Measurements from ENCODE around the gene GNAQ. TPM values are rescaled to one million over a fixed set of nuclear protein-coding genes. Genes with fewer than 3 reads are reported as not detected.

GNAQ gene
- total RNA-seq, 2 donors from 2014 or later: 46.0 to 58.8 TPM

DNA sequence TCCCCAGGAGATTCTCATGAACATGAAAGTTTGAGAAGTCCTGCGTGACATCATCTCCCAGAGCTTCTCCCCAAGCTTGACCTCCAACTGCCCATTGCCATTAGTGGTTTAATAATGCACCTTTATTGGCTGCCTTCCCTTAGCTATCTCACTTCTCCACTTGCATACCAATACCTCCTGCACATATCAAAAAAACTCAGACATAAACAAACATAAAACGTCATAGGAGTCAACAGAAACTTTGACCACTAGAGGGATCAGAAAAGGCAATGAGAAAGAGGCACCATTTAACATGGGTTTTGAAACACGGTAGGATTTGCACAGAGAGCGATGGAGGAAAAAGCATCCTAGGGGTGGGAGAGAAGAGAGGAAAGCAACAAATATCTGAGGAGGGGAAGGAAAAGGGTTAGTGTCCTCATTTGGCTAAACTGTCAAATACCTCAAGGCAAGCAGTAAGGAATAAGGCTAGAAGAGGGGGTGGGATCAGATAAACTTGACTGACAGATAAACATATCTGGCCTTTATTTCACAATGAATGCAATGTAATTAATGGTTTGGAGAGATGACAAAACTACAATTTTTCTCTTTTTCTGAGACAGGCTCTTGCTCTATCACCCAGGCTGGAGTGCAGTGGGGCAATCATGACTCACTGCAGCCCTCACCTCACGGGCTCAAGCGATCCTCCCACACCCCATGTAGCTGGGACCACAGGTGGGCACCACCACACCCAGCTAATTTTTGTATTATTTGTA lies 27.0 kb downstream of the GNAQ start:
- DNase-seq (ENCODE audit: low spot score) (no peak), ATAC-seq (ENCODE audit: insufficient number of reproducible peaks, low FRiP score, low read depth) (no peak)
- no peak overlapping the region for H3K4me3 ChIP-seq
- peaks cover 28 to 53% of the 10 kb centered on the region in 2 donors for H3K4me1 ChIP-seq (ENCODE audit: control insufficient read depth in 1 of 2, low read depth in 2 of 2)
- TF ChIP-seq, protein P1, sequence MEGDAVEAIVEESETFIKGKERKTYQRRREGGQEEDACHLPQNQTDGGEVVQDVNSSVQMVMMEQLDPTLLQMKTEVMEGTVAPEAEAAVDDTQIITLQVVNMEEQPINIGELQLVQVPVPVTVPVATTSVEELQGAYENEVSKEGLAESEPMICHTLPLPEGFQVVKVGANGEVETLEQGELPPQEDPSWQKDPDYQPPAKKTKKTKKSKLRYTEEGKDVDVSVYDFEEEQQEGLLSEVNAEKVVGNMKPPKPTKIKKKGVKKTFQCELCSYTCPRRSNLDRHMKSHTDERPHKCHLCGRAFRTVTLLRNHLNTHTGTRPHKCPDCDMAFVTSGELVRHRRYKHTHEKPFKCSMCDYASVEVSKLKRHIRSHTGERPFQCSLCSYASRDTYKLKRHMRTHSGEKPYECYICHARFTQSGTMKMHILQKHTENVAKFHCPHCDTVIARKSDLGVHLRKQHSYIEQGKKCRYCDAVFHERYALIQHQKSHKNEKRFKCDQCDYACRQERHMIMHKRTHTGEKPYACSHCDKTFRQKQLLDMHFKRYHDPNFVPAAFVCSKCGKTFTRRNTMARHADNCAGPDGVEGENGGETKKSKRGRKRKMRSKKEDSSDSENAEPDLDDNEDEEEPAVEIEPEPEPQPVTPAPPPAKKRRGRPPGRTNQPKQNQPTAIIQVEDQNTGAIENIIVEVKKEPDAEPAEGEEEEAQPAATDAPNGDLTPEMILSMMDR (IDR thresholded peaks at IDR 0.05): peak; percentile 16
- no peak overlapping the region for H3K27ac ChIP-seq
- no peaks in the 10 kb centered on the region for H3K27me3 ChIP-seq (replicated peaks; ENCODE audit: insufficient read depth)
- H3K9me3 ChIP-seq: no peaks in the 10 kb centered on the region
- no peaks in the 10 kb centered on the region for H3K36me3 ChIP-seq

DNA sequence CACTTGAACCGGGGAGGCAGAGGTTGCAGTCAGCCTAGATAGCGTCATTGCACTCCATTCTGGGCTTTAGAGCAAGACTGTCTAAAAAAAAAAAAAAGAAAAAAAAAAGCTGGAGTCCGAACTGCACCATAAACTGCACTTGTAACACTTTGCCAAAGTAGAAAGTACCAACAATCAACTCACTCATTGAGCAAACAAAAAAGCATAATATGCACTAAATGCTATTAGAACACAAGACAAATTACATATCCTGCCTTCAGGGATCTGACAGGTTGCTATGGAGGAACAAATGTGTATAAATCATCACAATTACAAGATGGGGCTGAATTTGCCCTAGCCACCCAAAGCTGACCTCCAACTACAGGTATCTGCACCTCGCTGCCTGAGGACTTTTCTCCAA lies 27.9 kb downstream of the GNAQ start:
- Histone ChIP-seq H3K4me3 (no peak overlapping the region), H3K27ac (no peak overlapping the region), H3K9me3 (no peaks in the 10 kb centered on the region), H3K27me3 (replicated peaks; ENCODE audit: insufficient read depth) (no peaks in the 10 kb centered on the region), H3K4me1 (ENCODE audit: control insufficient read depth in 1 of 2, low read depth in 2 of 2) (peaks cover 33 to 55% of the 10 kb centered on the region in 2 donors), H3K36me3 (no peaks in the 10 kb centered on the region)
- TF ChIP-seq, protein P1 (IDR thresholded peaks at IDR 0.05): no peak
- no peak for ATAC-seq (ENCODE audit: insufficient number of reproducible peaks, low FRiP score, low read depth)
- DNase-seq (ENCODE audit: low spot score): no peak

DNA sequence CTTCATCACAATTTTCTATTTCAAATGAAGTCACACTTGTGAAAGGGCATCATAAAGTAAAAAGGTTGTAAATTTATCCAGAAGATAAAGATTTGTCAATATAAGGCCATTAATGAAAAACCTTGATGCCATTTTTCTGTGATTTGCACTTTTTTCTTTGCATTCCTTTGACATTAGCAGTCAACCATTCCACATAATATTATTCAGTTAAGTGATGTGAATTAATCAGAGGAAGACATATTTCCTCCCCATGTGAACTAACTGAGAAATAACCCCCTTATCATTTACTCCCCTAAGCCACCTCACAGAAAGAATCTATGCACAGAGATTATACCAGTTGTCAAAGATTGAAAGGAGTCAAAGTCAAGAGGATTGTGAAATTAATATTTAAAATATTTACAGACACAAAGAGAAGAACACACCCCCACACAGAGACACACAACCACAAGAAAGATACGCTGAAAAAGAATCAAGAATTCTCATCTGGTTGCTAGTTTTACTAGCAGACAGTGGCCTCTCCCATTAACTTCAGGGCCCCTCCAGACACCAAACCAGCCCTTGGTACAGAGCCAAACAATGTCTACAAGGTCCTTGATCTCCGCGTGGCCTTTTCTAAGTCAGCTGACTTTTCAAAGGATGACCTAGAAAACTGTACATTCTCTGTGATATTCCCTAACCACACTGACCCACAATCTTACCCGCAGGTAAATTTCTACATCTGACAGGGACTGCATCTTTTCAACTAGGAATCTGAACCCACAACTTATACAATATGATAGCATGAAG lies 29.5 kb downstream of the GNAQ start:
- TF ChIP-seq, protein P1 (IDR thresholded peaks at IDR 0.05): no peak
- no peak overlapping the region for H3K4me3 ChIP-seq
- H3K27ac ChIP-seq: no peak overlapping the region
- ATAC-seq (ENCODE audit: insufficient number of reproducible peaks, low FRiP score, low read depth) (no peak), DNase-seq (ENCODE audit: low spot score) (no peak)
- H3K9me3 ChIP-seq: no peaks in the 10 kb centered on the region
- no peaks in the 10 kb centered on the region for H3K27me3 ChIP-seq (replicated peaks; ENCODE audit: insufficient read depth)
- H3K4me1 ChIP-seq (ENCODE audit: control insufficient read depth in 1 of 2, low read depth in 2 of 2): peaks cover 30 to 48% of the 10 kb centered on the region in 2 donors
- no peaks in the 10 kb centered on the region for H3K36me3 ChIP-seq

DNA sequence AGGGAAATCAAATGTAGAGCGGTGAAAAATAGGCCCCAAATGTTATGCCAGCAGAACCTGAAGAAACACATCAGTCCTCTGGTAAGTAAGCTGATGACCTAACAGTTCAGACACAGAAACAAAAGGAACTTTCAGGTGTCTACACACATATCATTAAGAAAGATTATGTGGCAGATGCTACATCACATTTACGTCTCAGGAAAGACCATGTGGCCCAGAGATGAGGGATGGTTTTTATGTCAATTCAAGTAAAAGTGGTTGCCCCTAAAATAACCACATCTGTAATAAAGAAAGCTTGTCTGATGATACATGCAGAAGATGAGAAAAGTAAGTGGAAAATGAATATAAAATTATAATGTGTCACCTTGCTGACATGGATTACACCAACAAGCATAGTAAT lies 31.4 kb downstream of the GNAQ start:
- ATAC-seq (ENCODE audit: insufficient number of reproducible peaks, low FRiP score, low read depth) (no peak), DNase-seq (ENCODE audit: low spot score) (no peak)
- Histone ChIP-seq H3K4me1 (ENCODE audit: control insufficient read depth in 1 of 2, low read depth in 2 of 2) (peaks cover 25 to 39% of the 10 kb centered on the region in 2 donors), H3K27ac (peak overlapping the region in 1 of 2 donors; percentile 18), H3K36me3 (no peaks in the 10 kb centered on the region), H3K27me3 (replicated peaks; ENCODE audit: insufficient read depth) (no peaks in the 10 kb centered on the region), H3K4me3 (no peak overlapping the region), H3K9me3 (no peaks in the 10 kb centered on the region)
- TF ChIP-seq, protein P1 (IDR thresholded peaks at IDR 0.05): no peak

DNA sequence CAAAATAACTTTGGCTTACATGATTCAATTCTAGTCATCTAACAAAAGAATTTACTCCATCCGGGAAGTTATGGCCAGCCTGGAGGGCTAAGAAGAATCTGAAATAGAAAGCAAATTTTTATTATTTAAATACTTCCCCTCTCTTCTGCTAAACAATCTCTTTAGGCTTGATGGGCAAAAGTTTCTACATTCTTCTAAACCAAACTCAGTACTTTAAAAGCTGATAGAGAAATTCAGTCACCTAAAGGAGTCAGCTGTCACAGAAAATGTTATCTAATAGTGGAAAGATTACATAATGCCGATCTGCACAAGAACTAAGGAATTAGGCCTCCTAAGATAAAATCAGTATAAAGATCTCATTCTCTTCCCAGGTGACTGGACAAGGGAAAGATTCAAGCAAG lies 32.4 kb downstream of the GNAQ start:
- H3K27ac ChIP-seq: peak overlapping the region in 1 of 2 donors; percentile 18
- no peak for ATAC-seq (ENCODE audit: insufficient number of reproducible peaks, low FRiP score, low read depth)
- DNase-seq (ENCODE audit: low spot score): no peak
- no peaks in the 10 kb centered on the region for H3K27me3 ChIP-seq (replicated peaks; ENCODE audit: insufficient read depth)
- no peak overlapping the region for H3K4me3 ChIP-seq
- H3K4me1 ChIP-seq (ENCODE audit: control insufficient read depth in 1 of 2, low read depth in 2 of 2): peaks cover 25 to 39% of the 10 kb centered on the region in 2 donors
- H3K36me3 ChIP-seq: no peaks in the 10 kb centered on the region
- TF ChIP-seq, protein P1 (IDR thresholded peaks at IDR 0.05): no peak
- H3K9me3 ChIP-seq: no peaks in the 10 kb centered on the region
